HG03095 (cell line): ENCODE data around the gene UGT1A6.

ENCODE experiments used
- ATAC-seq: cut with Tn5 transposase; IDR thresholded peaks from one replicate; pipeline ENCODE4 v1.9.1; 2021; ENCODE audit warnings: moderate library complexity; ENCODE audit not compliant: unreplicated experiment

The UGT1A6 gene

DNA sequence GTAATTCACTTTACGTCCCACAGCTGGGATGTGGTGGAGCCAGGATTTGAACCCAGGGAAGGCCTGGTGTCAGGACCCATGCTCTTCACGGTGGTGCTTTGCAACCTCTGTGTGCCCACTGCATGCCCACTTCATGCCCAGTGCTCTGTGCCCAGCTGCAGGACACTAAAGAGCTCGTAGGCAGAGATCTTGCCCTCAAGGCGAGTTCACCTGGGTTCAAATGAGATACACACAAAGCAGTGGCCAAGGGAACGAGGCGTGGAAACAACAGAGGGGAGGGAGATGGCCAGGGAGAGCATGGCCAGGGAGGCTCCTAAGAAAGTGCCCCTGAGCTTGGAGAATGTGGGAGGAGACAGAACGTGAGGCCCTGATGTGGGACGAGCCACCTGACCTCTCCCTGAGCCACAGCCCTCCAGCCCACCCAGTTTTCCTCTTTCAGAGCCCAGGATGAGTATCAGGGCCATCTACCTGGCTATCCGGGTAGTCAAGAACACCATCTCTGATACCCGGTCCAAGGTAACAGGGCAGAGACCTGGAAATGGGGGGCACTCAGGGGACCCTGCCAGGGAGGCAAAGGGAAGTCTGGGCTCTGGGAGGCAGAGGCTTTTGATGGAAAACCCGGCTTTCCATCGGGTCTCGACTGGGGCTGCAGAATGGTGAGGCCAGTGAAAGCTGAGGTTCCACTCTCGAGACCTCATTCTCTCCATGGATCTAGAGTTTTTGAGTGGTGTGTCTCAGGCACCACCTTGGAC is 105.8 kb downstream of the UGT1A6 start:
- no peak for ATAC-seq

DNA sequence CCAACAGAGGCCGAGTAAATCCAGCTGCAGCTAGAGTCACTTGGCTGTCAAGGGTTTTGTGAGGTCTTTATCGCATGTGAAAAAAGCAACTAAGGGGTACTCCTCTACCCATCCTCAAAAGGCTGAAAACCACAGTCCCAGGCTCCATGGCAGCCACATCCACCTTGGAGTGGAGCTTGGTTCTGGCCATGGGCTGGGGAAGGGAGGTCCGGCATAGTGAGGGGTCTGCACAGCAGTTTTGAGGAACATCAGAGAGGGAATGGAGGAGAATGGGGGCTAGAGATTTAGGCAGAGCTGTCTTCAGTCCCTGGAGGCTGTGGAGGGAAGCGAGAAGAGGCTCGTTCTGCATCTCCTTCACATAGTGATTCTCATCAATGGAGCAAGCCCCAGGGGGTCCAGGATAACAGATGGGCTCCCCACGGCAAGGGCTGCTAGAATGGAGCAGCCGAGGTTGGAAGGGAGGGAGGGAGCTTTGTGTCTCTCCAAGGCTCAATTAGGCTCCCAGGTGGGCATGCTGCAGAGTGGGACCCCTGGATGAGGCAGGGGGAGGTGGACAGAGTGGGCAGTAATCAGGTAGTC is 106.5 kb downstream of the UGT1A6 start:
- ATAC-seq: no peak

DNA sequence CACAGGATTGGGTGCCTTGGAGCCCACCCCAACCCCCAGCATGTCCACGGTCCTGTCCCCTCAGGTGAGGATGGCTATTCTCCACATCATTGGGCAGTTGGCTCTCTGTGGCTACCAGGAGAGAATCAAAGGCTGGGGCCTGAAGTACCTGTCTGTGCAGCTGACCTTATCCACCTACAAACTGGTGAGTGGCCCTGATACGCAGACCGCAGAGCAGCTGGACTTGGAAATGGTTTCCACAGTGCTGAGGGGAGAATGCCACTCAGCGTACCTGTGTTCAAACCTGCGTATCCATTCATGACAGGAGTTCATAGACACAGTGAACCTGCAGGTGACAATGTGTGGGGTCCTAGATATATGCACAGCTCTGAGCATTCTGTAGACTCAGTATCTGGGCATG is 107.0 kb downstream of the UGT1A6 start:
- ATAC-seq: no peak

DNA sequence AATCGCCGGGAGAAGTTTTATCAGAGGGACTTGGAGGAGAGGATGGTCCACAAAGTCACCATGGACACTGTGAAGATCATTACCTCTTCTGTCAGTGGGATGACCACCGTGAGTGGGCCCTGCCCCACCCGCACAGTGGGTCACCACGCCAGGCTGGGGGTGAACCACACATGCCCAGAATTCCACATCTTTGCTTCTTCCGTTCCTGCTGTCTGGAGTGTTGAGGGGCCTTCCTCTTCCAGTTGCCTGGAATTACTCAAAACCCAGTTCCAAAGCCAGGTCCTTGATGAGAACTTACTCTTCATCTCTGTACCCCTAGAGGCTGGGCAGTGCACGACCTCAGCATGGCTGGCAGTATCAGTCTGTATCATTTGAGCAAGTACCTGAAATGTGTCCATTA is 107.5 kb downstream of the UGT1A6 start:
- ATAC-seq: no peak

DNA sequence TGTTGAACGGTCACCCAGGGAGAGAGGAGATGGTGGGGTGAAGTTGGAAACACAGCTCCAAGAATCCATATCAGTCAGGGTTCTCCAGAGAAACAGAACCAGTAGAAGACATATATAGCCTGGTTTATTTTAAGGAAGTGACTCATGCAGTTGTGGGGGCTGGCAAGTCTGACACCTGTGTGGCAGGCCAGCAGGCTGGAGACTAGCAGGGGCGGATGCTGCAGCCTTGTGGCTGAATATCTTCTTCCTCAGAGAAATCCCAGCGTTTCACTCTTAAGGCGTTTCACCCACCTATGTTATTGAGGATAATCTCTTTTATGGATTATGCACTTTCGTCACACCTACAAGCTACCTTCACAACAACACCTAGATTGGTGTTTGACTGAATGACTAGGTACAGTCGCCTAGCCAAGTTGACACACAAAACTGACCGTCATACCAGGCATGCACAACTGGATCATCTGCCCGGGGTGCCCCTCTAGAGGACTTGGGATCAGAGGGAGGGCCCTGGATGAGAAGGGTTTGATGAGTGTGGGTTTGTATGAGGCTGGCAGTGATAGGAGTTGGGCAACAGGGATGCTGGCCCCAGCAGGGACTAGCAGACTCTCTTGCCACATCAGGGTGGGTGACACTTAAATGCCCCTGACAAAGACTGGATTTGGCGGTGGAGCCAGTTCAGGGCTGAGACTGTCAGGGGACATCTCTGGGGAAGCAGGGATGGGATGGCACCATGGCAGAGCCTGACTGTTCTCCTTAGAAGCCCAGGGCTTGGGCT is 108.9 kb downstream of the UGT1A6 start:
- ATAC-seq: no peak

DNA sequence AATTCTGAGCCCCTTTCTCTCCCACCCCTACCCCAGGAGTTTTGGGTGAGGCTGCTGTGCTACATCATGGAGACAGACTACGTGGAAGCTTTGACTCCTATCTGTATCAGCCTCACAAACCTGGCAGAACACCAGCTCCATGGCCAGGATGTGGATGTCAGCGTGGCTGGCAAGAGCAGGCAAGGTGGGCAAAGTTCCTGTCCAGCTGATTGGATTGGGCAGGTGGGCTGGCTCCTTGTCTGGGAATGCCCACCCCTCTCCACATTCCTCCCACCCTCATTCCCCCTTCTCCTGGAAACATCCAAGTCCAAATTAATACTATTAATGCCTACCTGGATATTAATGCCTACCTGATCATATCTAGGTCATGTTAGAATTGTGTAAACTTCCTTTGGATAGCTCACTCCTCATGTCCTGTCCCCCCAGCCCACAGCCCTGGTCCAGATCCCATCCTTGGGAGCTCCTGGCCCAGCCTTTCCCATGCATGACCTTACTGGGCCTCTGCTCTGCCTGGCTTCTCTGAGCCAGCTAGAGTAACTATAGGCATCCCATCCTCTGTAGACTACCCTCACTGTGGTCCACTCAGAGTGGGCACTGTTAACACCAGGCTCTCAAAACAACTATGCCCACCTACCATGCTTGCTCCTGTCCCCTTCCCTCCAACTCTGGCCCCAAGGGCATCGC is 109.6 kb downstream of the UGT1A6 start:
- no peak for ATAC-seq

DNA sequence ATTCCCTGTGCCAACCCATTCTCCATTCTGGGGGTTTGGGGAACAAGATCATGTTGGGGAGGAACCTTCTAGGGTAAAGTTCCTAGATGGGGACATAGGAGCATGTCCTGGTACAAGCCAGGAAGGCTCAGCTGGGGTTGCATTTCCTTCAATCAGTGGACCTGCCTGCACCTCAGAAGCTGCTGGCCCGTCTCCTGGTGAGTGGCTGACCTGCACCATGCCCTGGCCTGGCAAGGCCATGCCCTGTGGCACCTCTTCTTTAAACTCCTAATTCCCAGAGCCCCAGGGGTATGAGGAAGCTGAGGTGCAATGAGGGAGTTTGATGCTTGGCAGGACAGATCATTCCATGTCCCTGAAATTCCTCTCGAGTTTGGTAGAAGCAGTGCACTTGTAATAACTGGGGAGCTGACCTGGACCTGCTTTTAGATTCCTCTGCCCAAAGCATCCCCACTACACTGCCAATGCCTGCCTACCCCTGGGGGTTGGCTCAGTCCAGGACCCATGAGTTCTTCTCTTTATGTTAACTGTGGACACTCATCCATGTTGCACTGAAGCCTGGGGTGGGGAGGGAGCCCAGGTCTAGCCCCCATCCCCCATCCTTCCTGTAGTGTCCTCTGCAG is 110.7 kb downstream of the UGT1A6 start:
- ATAC-seq: no peak

DNA sequence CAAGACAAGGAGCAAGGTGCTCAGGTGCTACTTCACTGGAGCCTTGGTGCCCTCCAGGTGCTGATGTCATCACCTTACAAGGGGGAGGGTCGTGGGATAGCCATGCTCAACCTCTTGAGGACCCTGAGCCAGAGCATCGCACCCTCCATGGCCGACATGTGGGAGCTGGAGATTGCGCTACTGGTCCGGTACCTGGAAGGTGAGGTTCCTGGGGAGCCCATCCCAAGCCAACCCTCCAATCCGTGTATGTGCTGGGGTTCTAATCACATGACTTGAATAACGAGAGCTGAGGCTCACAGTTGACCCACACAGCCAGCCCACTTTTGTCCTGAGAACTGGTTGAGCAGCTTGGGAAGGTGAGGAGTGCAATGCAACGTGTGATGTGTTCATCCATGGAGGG is 111.3 kb downstream of the UGT1A6 start:
- ATAC-seq: no peak

DNA sequence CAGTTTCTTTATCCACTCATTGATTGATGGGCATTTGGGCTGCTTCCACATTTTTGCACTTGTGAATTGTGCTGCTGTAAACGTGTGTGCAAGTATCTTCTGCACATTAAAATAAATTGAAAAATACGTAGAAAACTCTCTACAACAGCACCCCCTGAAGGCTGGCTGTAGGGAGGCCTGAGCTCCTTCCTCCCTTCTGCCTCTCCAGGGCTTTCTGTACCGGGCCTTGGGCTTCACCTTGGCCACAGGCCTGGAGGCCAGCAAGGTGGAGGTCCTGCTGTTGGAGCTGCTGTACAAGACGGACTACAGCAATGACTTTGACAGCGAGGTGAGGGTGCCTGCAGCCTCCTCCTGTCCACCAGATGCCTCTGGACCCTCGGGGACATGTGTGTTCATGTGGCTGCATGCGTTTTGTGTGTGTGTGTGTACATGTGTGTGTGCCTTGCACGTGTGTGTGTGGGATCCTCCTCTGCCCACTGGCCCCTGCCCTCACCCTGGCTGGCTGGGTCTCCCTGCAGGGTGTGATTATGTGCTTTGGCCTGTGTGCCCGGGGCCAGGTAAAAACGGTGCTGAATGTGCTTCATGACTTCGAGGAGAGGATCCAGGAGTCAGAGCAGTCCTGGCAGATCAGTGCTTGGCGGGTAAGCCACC is 114.7 kb downstream of the UGT1A6 start:
- no peak for ATAC-seq

DNA sequence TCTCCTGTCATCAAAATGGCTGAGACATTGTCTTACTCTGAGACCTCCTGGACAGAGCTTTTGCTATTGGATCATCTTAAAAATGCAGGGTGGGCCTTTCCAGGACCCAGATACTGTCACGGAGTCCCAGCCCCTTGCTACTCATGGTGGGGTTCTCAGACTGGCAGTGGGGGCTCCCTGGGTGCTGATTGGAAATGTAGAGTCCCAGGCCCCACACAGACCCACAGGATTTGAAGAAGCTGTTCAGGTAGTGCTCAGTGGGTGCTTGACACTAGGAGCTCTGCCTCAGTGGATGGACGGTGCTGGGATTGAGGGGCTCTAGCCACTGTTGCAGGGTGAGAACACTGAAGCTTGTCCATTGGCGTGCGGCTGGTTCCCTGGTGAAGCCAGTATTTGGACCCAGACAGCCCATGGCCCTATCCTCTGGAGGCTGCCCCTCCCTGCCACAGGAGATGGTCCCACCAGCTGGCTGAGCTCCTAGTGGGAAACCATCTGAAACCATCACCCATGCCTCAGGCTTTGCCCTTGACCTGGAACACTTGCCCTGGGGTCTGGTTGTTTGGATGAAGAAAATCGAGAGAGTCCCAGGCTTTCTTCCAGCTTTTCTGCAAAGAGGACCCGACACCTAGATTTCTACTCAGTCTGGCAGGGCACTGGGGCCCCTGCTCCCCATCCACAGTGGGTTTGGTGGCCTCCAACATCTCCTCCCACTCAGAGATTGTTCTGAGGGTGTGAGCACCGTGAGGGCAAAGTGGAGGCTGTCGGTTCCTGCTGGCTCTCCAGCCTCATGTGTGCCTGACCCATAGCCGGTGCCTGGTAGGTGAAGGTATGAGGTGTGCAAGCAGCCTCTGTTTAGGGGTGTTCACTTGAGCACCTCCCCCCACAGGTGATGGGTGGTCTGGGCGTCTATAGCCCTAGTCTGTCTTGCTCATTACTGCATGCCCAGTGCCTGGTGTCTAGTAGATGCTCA is 115.6 kb downstream of the UGT1A6 start:
- ATAC-seq: no peak

DNA sequence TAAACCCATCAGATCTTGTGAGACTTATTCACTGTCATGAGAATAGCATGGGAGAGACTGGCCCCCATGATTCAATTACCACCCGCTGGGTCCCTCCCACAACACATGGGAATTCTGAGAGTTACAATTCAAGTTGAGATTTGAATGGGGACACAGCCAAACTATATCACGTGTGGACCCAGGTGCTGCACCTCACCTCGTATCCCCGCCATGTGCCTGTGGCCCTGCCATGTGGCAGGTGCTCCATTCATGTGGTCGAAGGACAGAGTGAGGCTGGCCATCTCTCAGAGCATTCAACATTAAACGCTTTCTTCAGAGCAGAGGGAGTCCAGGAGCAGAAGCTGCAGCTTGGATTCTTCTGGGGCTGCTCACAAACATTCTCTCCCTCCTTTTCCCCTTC is 117.7 kb downstream of the UGT1A6 start:
- ATAC-seq: no peak

DNA sequence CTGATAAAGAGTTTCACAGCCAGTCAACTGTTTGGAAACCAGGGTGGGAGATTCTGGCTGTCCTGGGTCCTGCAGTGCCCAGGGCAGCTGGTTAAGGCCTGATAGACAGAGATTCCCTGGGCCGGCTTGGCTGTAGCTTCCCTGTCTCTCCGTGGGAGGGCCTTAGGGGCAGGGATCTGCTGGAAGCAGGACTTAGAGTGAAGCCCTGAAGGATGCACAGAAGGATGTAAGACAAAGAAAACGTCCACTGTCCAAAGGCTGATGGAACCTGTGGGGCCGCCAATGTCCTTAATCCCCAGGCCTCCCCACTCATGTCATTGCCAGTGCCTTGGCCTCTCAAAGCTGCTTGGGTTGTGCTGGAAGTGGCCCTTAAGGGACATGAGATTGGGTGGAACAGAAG is 118.4 kb downstream of the UGT1A6 start:
- ATAC-seq: no peak

DNA sequence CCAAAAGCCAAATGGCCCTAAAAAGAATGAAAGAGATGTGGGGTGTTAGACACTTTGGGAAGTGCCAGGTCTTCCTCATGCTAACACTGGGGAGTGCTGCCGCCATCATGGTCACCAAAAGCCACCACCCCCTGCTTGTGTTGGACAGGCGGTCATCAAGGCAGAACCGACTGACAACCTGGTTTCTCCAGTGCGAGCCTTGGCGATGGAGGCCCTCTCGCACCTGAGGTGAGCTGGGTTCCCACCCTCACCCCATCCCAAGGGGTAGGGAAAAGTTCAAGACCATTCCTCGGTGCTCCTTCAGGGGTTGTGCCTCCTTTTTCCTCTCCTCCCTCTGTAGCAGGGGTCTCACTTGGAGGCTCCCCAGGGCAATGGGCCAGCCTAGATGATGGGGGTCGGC is 119.0 kb downstream of the UGT1A6 start:
- ATAC-seq: no peak

DNA sequence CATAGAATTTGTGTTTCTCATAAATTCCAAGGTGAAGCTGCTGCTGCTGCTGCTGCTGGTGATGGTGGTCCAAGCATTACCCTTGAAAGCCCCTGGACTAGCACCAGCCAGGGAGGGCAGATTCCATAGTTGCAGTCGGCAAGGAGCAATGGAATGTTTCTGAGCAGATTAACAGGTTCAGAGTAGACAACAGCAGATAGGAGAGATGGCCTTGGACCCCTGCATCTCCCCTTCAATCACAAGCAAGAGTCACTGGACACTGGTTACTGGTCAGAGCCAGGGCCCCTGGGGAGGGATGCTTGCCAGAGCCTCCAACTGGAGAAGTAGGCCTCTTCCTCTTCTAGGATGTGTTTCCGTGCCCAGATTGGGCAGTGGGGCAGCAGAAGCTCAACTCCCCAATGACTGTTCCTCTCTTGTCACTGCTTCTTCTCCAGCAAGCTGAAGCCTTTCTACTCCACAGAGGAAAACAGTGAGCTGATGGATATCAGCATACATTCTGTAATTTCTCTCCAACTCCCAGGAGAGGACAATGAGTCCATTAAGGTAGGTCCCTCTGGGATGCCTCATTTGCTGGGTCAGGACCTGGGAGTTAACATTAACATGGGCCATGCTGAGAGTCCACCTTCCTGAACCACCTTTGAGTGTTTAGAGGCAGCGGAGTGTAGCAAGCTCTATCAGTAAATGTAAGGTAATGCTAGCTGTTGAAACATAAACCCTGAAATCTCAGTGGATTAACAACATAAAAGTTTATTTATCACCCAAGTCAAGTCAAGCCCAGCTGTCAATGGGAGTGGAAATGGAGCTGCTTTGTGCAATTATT is 120.8 kb downstream of the UGT1A6 start:
- ATAC-seq: no peak

DNA sequence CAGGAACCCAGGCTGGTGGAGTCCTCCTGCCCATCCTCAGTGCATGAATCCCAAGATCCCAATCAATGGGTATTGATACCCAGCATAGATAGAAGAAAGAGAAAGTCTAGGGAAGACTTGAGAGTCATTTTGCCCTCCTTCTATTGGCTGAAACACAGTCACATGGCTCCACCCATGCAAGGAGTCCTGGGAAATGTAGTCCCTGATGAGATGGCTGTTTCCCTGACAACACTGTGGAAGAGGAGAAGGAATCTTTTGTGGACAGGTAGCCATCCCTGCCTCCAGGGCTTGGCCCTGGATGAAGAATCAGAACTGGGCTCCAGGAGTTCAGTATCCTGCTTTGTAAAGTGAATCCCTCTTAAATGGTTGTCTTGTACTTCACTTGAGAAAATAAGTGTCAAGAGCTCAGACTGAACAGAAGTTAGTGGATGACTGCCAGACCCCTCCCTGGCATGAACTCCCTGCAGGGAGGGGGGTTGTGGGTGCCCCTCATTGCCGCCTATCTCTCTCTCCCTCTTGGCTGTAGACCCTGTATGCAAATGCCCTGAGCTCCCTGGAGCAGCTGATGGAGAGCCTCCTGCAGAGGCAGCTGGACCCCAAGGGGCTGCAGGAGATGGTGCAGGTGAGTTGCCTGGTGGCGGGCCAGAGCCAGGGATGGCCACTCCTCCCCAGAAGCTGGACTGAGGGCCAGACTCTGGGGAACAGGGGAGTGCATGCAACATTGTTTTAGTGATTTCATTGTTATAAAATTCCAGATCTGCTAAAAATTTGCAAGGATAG is 121.6 kb downstream of the UGT1A6 start:
- no peak for ATAC-seq

DNA sequence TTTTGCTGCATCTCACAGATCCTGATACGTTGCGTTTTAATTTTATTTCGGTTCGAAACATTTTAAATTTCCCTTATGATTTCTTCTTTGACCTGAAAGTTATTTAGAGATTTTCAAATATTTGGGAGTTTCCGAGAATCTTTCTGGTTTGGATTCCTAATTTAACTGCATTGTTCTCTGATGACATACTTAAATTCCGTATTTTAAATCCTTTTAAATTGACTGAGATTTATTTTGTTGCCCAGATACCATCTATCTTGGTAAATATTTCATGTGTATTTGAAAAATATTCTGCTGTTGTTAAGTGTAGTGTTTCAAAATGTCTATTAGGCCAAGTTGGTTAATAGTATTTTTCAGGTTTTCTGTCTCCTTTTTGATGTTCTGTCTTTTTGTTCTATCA is 123.2 kb downstream of the UGT1A6 start:
- no peak for ATAC-seq

DNA sequence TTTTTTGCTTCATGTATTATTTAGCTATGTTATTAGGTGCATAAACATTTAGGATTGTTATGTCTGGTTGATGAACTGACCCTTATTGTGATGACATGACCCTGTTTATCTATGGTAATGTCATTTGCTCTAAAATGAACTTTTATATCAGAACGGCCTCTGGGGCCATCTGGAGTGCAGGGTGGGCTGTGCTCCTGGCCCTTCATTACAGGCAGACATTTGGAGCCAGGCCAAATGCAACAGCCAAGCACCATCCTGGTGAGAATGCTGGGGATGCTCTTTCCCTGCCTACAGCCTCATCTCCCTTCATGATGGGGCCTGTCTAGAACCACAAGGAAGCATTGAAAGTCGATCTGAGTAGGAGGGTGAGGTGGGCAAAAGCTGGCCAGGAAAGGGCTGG is 123.6 kb downstream of the UGT1A6 start:
- no peak for ATAC-seq

DNA sequence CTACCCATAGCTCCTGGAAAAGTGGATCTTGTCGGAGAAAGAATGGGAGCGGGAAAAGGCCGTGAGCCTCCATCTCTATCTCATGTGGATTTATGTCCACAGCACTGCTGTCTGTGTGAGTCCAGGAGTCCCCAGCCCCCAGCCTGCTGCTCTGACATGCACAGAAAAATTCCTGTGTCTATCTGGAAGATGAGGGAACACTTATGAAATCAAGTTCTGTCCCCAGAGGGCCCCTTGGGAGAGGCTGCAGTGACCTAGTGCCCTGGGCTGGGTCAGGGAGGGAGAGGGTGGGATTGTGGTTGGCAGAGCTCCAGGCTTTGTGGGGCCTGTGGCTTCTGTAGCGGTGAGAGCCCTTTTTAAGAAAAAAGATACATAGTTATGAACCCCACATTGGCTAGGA is 124.1 kb downstream of the UGT1A6 start:
- ATAC-seq: no peak
